ENCODE data around the gene SGCD.

The SGCD gene

DNA sequence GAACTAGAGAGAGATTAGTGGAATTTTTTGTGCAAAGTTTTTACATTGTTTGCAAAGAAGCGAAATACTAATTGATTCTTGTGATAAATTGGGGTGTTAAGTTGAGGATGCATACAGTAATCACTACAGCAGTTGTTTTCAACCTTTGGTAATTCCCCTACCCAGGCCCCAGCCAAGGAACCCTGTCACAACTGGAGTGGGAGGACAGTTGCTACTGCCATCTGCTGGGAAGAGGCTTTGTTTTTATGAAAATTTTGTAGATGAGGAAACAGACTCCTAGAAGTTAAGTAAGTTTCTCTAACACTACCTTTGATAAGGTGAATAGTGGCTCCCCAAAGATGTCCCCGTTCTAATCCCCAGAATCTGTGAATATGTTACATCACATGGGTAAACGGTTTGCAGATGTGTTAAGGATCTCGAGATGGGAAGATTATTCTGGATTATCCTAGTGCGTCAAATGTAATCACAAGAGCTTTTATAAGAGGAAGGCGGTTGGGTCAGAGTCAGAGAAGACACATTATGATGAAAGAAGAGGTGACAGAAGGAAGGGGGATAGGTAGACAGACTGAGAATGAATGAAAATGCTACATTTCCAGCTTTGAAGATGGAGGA is 489.1 kb downstream of the SGCD start:
- H3K27ac ChIP-seq (ENCODE audit: extremely low read depth, low read depth, low read length) = no peak overlapping the region
- no peak for TF ChIP-seq GLIS2 (tag by site-specific recombination; IDR thresholded peaks at IDR 0.05)
- no peak for TF ChIP-seq ZNF274 (IDR thresholded peaks at IDR 0.05; ENCODE audit: low read length)
- no peak for TF ChIP-seq ZNF274 (tag by site-specific recombination; IDR thresholded peaks at IDR 0.05; ENCODE audit: borderline replicate concordance)
- TF ChIP-seq ZNF629 (tag by site-specific recombination; IDR thresholded peaks at IDR 0.05) = no peak
- TF ChIP-seq ZNF155 (tag by site-specific recombination; IDR thresholded peaks at IDR 0.05) = no peak
- TF ChIP-seq ZNF548 (tag by site-specific recombination; IDR thresholded peaks at IDR 0.05) = no peak
- TF ChIP-seq ZNF654 (tag by site-specific recombination; IDR thresholded peaks at IDR 0.05; ENCODE audit: low read depth) = 0 out of 2 replicates have a peak, but pooled peaks have one; percentile 3
- TF ChIP-seq TRIM28 (IDR thresholded peaks at IDR 0.05; ENCODE audit: borderline replicate concordance, low read length) = no peak
- ChIA-PET POLR2A (no interaction called here), CTCF (interaction anchor here (0.5 to 1.0 kb wide), 5 partner anchors 8 to 873 kb away, joined by 3 to 5 read pairs (median 3); no protein-coding TSS in a partner anchor)
- H3K36me3 ChIP-seq (ENCODE audit: control insufficient read depth in 2 of 2, insufficient read depth in 1 of 2, low read length in 2 of 2) = no peaks in the 10 kb centered on the region
- no peaks in the 10 kb centered on the region for H3K9me3 ChIP-seq (ENCODE audit: control insufficient read depth, insufficient read depth, low read depth, low read length)
- no peak overlapping the region for H3K4me3 ChIP-seq (ENCODE audit: low read depth, low read length)
- H3K4me1 ChIP-seq (ENCODE audit: control insufficient read depth, insufficient read depth, low read length) = no peaks in the 10 kb centered on the region

Measured in HEK293 (cell line).